MCF 10A (cell line): ENCODE data around the gene NPPC. TPM values are rescaled to one million over a fixed set of nuclear protein-coding genes. Genes with fewer than 3 reads are reported as not detected.
"Not testable (repeated sequence)": the region's sequence is repeated elsewhere in the genome, so short reads cannot be mapped to it uniquely, and the experiment has no call there.

Source experiments
- BruUV-seq: library from RNA; stranded (reverse); fragments of 400-500 nt; replicated peaks from 2 replicates; lab custom pipeline; 2021; lab: Mats Ljungman, UMichigan
- CTCF ChIA-PET: fragments of 300-600 bp; sonication (Branson Sonifier 250); formaldehyde crosslinking; extraction: SDS; loops from one replicate; lab custom pipeline; 2021; ENCODE audit warnings: antibody characterized with exemption, inconsistent platforms; lab: Yijun Ruan, JAX
- POLR2A ChIA-PET: fragments of 300-600, 350-650 bp; sonication (Branson Sonifier 250); formaldehyde crosslinking; extraction: SDS; loops from one replicate; lab custom pipeline; 2020; ENCODE audit warnings: antibody characterized with exemption, inconsistent platforms; lab: Yijun Ruan, JAX
- DNase-seq: peaks from one replicate; pipeline ENCODE4 v3.0.0-alpha.2; 2018; ENCODE audit not compliant: unreplicated experiment
- H3K27ac Mint-ChIP-seq: one replicate; pipeline ENCODE4 v1.8.0; 2022; ENCODE audit warnings: mild to moderate bottlenecking, low read depth, mixed read lengths; ENCODE audit not compliant: unreplicated experiment
- H3K27me3 Mint-ChIP-seq: one replicate; pipeline ENCODE4 v1.8.0; 2022; ENCODE audit warnings: mixed read lengths; ENCODE audit not compliant: insufficient read depth, unreplicated experiment
- H3K36me3 Mint-ChIP-seq: one replicate; pipeline ENCODE4 v1.8.0; 2022; ENCODE audit warnings: mild to moderate bottlenecking, moderate library complexity, mixed read lengths; ENCODE audit not compliant: insufficient read depth, unreplicated experiment
- H3K4me1 Mint-ChIP-seq: one replicate; pipeline ENCODE4 v1.8.0; 2022; ENCODE audit warnings: mixed read lengths; ENCODE audit not compliant: insufficient read depth, unreplicated experiment
- H3K4me3 Mint-ChIP-seq: one replicate; pipeline ENCODE4 v1.8.0; 2022; ENCODE audit warnings: mild to moderate bottlenecking, moderate library complexity, mixed read lengths; ENCODE audit not compliant: unreplicated experiment
- H3K9me3 Mint-ChIP-seq: one replicate; pipeline ENCODE4 v1.8.0; 2022; ENCODE audit warnings: mixed read lengths; ENCODE audit not compliant: unreplicated experiment
- intact Hi-C: fragments of 100-400 bp; cut with micrococcal nuclease; formaldehyde crosslinking; loops from 2 replicates; pipeline ENCODE4 v1.14.1; 2022
- total RNA-seq: library from RNA; stranded (reverse); gene quantifications from 2 replicates; pipeline ENCODE4 v1.2.3, GENCODE V29; 2022
- TF ChIP-seq, protein P1 (sequence below): fragments of 200-600 bp; IDR thresholded peaks from one replicate; pipeline ENCODE4 v1.8.0; 2022; ENCODE audit warnings: antibody characterized with exemption, mild to moderate bottlenecking; ENCODE audit not compliant: unreplicated experiment

The NPPC gene
- total RNA-seq, 1 experiment from 2014 or later: not detected

DNA sequence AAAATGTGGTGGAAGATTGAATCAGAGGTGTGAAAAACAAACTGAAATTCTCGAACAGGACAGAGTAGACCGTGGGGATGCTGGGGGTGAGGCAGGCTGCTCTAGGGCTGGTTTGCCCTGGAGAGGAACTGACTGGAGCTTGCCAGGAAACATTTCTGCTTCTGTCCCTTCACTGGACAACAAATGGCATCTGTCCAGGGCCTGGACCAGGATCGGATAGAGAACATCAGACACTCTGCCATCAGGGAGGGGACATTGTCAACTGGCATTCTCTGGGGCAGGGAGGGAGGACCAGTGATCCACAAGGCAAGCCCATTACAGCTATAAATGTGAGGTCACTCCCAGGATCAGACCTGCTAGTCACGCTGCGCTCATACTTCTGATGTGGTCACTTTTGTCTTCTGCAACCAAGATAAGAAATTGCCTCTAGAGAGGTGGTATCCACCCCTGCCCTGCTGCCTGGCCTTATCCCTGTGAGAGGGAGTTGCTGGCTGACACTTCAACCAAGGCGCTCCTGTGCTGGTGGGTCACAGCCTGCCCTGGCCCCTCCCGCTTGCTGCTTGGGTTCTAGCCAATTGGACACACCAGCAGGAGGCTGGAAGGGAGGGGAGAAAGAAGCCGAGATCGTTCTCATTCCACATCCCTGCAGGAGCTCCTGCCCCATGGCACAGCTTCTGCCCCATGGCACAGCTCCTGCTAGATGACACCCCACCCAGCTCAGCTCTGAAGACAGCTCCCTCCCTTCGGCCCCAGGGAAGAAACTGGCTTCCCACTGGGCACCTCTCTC lies 8.7 kb downstream of the NPPC start:
- no peaks in the 10 kb centered on the region for H3K36me3 Mint-ChIP-seq
- CTCF ChIA-PET: interaction anchor here (0.6 to 0.9 kb wide), 5 partner anchors 9 to 416 kb away, joined by 3 to 6 read pairs (median 3); no protein-coding TSS in a partner anchor
- BruUV-seq: no TSS peak
- intact Hi-C loops: no loop called here
- TF ChIP-seq, protein P1, sequence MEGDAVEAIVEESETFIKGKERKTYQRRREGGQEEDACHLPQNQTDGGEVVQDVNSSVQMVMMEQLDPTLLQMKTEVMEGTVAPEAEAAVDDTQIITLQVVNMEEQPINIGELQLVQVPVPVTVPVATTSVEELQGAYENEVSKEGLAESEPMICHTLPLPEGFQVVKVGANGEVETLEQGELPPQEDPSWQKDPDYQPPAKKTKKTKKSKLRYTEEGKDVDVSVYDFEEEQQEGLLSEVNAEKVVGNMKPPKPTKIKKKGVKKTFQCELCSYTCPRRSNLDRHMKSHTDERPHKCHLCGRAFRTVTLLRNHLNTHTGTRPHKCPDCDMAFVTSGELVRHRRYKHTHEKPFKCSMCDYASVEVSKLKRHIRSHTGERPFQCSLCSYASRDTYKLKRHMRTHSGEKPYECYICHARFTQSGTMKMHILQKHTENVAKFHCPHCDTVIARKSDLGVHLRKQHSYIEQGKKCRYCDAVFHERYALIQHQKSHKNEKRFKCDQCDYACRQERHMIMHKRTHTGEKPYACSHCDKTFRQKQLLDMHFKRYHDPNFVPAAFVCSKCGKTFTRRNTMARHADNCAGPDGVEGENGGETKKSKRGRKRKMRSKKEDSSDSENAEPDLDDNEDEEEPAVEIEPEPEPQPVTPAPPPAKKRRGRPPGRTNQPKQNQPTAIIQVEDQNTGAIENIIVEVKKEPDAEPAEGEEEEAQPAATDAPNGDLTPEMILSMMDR: no peak
- H3K27ac Mint-ChIP-seq: no peak overlapping the region
- no peak for DNase-seq
- POLR2A ChIA-PET: no interaction called here
- H3K27me3 Mint-ChIP-seq: peaks cover 30% of the 10 kb centered on the region
- H3K9me3 Mint-ChIP-seq: no peaks in the 10 kb centered on the region
- H3K4me3 Mint-ChIP-seq: no peak overlapping the region
- no peaks in the 10 kb centered on the region for H3K4me1 Mint-ChIP-seq

DNA sequence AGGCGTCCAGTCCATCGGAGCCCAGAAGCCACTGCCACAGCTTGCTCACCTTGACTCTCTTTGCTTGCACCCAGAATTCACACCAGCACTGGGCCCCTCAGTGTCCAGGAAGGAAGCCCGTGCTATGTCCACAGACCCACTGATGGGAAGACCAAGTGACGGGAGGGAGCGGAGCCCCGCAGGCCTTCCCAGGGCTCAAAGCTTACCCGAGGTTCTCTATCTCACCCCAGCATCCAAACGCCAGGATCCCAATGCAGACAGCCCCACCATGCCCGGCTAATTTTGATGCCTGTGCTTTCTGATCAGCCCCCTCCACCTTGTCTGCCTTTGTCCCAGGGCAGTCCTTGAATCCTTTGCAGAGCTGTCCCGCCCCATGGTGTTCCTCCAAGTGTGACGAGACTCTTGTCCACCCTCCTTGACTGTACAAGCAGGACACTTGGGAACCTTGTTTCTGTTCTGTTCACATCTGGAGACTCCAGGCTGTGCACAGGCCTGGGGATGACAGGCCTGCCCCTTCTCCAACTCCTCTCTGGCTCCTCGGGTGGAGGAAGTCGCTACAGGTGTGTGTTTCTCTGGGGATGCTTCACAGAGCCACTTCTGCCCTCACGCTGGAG lies 12.0 kb downstream of the NPPC start:
- no peak overlapping the region for H3K4me3 Mint-ChIP-seq
- TF ChIP-seq, protein P1: no peak
- no peaks in the 10 kb centered on the region for H3K4me1 Mint-ChIP-seq
- no peak overlapping the region for H3K27ac Mint-ChIP-seq
- intact Hi-C loops: no loop called here
- H3K27me3 Mint-ChIP-seq: peaks cover 12% of the 10 kb centered on the region
- BruUV-seq: no TSS peak
- POLR2A ChIA-PET: no interaction called here
- H3K36me3 Mint-ChIP-seq: no peaks in the 10 kb centered on the region
- DNase-seq: no peak
- CTCF ChIA-PET: interaction anchor here (1.5 kb wide), 1 partner anchor 11 kb away, joined by 4 read pairs; no protein-coding TSS in a partner anchor
- no peaks in the 10 kb centered on the region for H3K9me3 Mint-ChIP-seq

DNA sequence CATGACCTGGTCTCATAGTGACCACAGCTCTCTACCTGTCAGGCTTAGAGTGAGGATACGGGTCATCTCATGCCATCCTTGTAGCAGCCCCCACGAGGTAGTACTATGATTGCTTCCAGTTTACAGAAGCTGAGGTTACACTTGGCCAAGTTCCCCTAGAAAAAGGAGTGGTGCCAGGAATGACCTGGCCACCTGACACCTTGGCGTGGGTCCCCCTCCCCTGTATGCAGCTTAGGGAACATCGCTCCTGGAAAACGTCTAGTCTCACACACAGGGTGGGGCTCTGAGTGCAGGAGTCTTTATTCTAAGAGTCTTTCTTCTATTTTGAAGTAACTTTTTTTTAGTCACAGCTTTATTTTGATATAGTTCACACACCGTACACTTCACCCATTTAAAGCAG lies 14.8 kb downstream of the NPPC start:
- H3K27ac Mint-ChIP-seq: no peak overlapping the region
- TF ChIP-seq, protein P1: no peak

DNA sequence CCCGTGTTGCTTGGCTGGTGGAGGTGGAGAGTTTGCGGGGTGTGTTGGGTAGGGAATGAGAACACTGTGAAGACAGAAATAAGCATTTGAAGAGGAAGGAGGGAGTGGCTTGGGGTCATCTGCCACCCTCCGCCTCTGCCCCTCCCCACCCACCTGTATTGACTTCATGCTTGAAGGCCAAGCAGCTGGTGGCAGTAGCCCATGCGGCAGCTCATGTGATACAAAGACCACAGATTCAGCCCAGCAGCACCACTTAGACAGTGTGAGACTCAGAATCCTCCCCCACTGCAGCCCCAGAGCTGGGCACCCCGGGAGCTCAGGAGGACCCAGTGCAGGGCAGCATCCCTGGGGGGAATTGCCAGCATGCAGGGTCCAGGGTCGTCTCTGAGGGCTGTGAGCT lies 15.4 kb downstream of the NPPC start:
- Mint-ChIP-seq H3K4me3 (no peak overlapping the region), H3K27me3 (no peaks in the 10 kb centered on the region), H3K4me1 (no peaks in the 10 kb centered on the region), H3K27ac (no peak overlapping the region), H3K9me3 (no peaks in the 10 kb centered on the region), H3K36me3 (no peaks in the 10 kb centered on the region)
- intact Hi-C loops: no loop called here
- TF ChIP-seq, protein P1: no peak
- CTCF ChIA-PET: interaction anchor here (0.8 to 2.2 kb wide), 5 partner anchors 10 to 529 kb away, joined by 4 to 9 read pairs (median 4); partner anchors contain the start of gene NPPC
- BruUV-seq: no TSS peak
- no peak for DNase-seq
- POLR2A ChIA-PET: no interaction called here

More for the DNA sequence above, 14.8 kb downstream of the NPPC start:
- no peak for DNase-seq
- no TSS peak for BruUV-seq
- H3K27me3 Mint-ChIP-seq: no peaks in the 10 kb centered on the region
- ChIA-PET CTCF (interaction anchor here (0.8 to 2.2 kb wide), 4 partner anchors 11 to 528 kb away, joined by 4 to 9 read pairs (median 6); no protein-coding TSS in a partner anchor), POLR2A (no interaction called here)
- no peak overlapping the region for H3K4me3 Mint-ChIP-seq
- intact Hi-C loops: no loop called here
- H3K9me3 Mint-ChIP-seq: no peaks in the 10 kb centered on the region
- no peaks in the 10 kb centered on the region for H3K36me3 Mint-ChIP-seq
- H3K4me1 Mint-ChIP-seq: no peaks in the 10 kb centered on the region

DNA sequence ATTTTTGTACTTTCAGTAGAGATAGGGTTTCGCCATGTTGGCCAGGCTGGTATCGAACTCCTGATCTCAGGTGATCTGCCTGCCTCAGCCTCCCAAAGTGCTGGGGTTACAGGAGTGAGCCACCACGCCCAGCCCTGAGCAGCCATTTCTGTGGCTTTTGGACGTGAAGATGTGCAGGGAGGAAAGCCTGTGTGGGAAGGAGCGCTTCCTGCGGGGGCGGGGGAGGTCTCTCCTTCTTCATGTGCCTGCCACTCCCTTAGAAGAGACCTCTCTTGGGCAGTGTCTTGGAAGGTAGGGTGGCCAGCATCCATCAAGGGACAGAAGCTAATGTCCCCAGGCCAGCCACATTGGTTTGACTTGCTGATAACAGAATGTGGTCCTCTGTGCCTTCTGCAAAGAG lies 16.0 kb downstream of the NPPC start:
- H3K36me3 Mint-ChIP-seq, intact Hi-C loops, H3K27ac Mint-ChIP-seq, H3K4me3 Mint-ChIP-seq, POLR2A ChIA-PET, H3K9me3 Mint-ChIP-seq, DNase-seq, H3K27me3 Mint-ChIP-seq, H3K4me1 Mint-ChIP-seq, BruUV-seq: not testable (repeated sequence)
- CTCF ChIA-PET: interaction anchor here (1.2 to 2.2 kb wide), 4 partner anchors 10 to 529 kb away, joined by 4 to 9 read pairs (median 6); no protein-coding TSS in a partner anchor
